GM19397 (cell line): ENCODE data around the gene ADM2.
"Not testable (repeated sequence)": the region's sequence is repeated elsewhere in the genome, so short reads cannot be mapped to it uniquely, and the experiment has no call there.

Experiments
- ATAC-seq: cut with Tn5 transposase; IDR thresholded peaks from one replicate; pipeline ENCODE4 v1.9.1; 2021; ENCODE audit warnings: mild to moderate bottlenecking, moderate library complexity; ENCODE audit not compliant: unreplicated experiment

The ADM2 gene

GRCh38 chr22:50505276-50505775 lies 24.0 kb downstream of the ADM2 start:
- no peak for ATAC-seq

GRCh38 chr22:50505776-50506610 lies 24.6 kb downstream of the ADM2 start:
- ATAC-seq = no peak

- ATAC-seq = peak; percentile 6
These were observed 25.5 kb downstream of the ADM2 start for GRCh38 chr22:50506611-50507420.

- peak; percentile 55 for ATAC-seq
These were observed 26.2 kb downstream of the ADM2 start, which contains the start of gene LMF2 for GRCh38 chr22:50507421-50507990. Gene LMF2 (minus strand): TSS chr22:50507702. CDS start chr22:50507675, 27 bp downstream.

- ATAC-seq = peak; percentile 72
These were observed 26.9 kb downstream of the ADM2 start, which contains the start of gene NCAPH2 for GRCh38 chr22:50507991-50508884. Gene NCAPH2 (plus strand): TSS chr22:50508224. CDS start chr22:50508338, 114 bp downstream.

GRCh38 chr22:50508897-50509296 lies 27.6 kb downstream of the ADM2 start:
- ATAC-seq = no peak

GRCh38 chr22:50513175-50513574 lies 31.8 kb downstream of the ADM2 start:
- no peak for ATAC-seq

GRCh38 chr22:50516068-50516467 lies 34.7 kb downstream of the ADM2 start:
- no peak for ATAC-seq

- no peak for ATAC-seq
These were observed 35.5 kb downstream of the ADM2 start for GRCh38 chr22:50516891-50517290.

GRCh38 chr22:50517495-50518260 lies 36.3 kb downstream of the ADM2 start:
- ATAC-seq = no peak

- no peak for ATAC-seq
These were observed 37.3 kb downstream of the ADM2 start for GRCh38 chr22:50518606-50519005.

GRCh38 chr22:50519151-50519550 lies 37.8 kb downstream of the ADM2 start:
- no peak for ATAC-seq

- ATAC-seq = not testable (repeated sequence)
These were observed 38.8 kb downstream of the ADM2 start for GRCh38 chr22:50520184-50520583.

GRCh38 chr22:50520826-50521453 lies 39.6 kb downstream of the ADM2 start:
- ATAC-seq = no peak

GRCh38 chr22:50521710-50522109 lies 40.4 kb downstream of the ADM2 start:
- no peak for ATAC-seq

- ATAC-seq = no peak
These were observed 41.0 kb downstream of the ADM2 start for GRCh38 chr22:50522208-50522805.

GRCh38 chr22:50522806-50523438 lies 41.6 kb downstream of the ADM2 start:
- ATAC-seq = no peak

- ATAC-seq = no peak
These were observed 42.1 kb downstream of the ADM2 start for GRCh38 chr22:50523458-50523805.
